ENCODE measurements around the gene STOML1. TPM values are rescaled to one million over a fixed set of nuclear protein-coding genes. Genes with fewer than 3 reads are reported as not detected.

STOML1 gene
- total RNA-seq, 1 experiment from 2014 or later, result 5.4 TPM

- ChIA-PET POLR2A (no interaction called here), CTCF (interaction anchor here (0.6 to 8.2 kb wide), 3 partner anchors 17 to 641 kb away, joined by 3 to 89 read pairs (median 69); no protein-coding TSS in a partner anchor)
- ATAC-seq (no peak), DNase-seq (ENCODE audit: low spot score) (no peak)
- TF ChIP-seq ZNF423 (CRISPR knock-in tag; IDR thresholded peaks at IDR 0.05), result no peak
- TF ChIP-seq NFATC4 (CRISPR knock-in tag; IDR thresholded peaks at IDR 0.05), result no peak
- no peak for TF ChIP-seq PRDM15 (CRISPR knock-in tag; IDR thresholded peaks at IDR 0.05)
- no peak overlapping the region for H3K27ac Mint-ChIP-seq
- peaks cover 19% of the 10 kb centered on the region for H3K4me1 Mint-ChIP-seq
- H3K36me3 Mint-ChIP-seq, result no peaks in the 10 kb centered on the region
- H3K4me3 Mint-ChIP-seq, result peak overlapping the region; percentile 74; the same call in 1 of the 2 replicates
- no peaks in the 10 kb centered on the region for H3K9me3 Mint-ChIP-seq
- H3K27me3 Mint-ChIP-seq (ENCODE audit: low read depth), result peaks cover 18% of the 10 kb centered on the region
These were observed 1.7 kb downstream of the STOML1 start for GRCh38 chr15:73990250-73991005.

DNA sequence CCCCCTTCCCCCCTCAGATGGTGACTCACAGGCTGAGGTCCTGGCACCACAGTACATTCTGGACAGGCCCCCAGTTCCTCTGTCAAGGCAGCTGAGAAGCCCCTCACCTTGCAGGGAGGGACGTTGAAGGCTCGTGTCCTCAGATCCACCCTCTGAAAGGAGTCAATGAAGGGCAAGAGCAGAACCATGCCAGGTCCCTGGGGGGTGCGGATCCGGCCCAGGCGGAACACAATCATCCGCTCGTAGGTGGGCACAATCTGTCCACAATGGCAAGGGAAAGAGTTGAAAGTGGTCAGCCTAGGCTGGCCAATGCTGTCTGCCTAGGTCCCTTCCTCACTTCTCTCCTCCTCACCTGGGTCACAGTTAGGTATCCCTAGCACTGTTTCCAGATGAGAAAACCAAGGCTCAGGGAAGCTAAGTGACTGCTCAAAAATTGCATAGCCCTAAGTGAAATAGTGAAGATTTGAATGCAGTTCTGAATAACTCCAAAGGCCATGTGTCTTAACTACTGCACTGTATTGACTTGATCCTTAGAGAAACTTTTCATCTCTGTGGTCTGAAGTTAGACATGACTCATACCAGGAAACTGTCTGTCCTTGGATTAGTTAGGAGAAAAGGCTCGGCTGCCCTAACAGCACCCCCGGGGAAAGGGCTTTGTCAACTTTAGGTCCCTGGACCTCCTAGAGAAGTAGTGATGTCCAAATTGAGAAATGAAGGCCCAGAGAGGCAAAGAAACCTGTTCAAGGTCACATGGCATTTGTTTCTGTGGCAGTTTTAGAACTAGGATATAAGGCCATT, 2.9 kb downstream of the STOML1 start:
- H3K27ac Mint-ChIP-seq, result no peak overlapping the region

More for the DNA sequence above, 2.9 kb downstream of the STOML1 start:
- POLR2A ChIA-PET, result no interaction called here
- CTCF ChIA-PET, result interaction anchor here (1.0 to 8.2 kb wide), 3 partner anchors 15 to 59 kb away, joined by 3 to 69 read pairs (median 3); no protein-coding TSS in a partner anchor
- DNase-seq (ENCODE audit: low spot score), result no peak
- Mint-ChIP-seq H3K4me3 (no peak overlapping the region), H3K4me1 (peaks cover 11% of the 10 kb centered on the region), H3K27me3 (ENCODE audit: low read depth) (peaks cover 16% of the 10 kb centered on the region), H3K9me3 (no peaks in the 10 kb centered on the region), H3K36me3 (no peaks in the 10 kb centered on the region)
- ATAC-seq, result no peak
- TF ChIP-seq ETV6 (CRISPR knock-in tag; IDR thresholded peaks at IDR 0.05) (no peak), MXD4 (CRISPR knock-in tag; IDR thresholded peaks at IDR 0.05; ENCODE audit: borderline replicate concordance) (no peak), GTF2I (CRISPR knock-in tag; conservative IDR thresholded peaks at IDR 0.05) (no peak), FOXP4 (CRISPR knock-in tag; IDR thresholded peaks at IDR 0.05) (no peak), ZNF532 (CRISPR knock-in tag; IDR thresholded peaks at IDR 0.05; ENCODE audit: borderline replicate concordance) (no peak), ZNF416 (CRISPR knock-in tag; IDR thresholded peaks at IDR 0.05) (no peak)
- TF ChIP-seq, protein P1, sequence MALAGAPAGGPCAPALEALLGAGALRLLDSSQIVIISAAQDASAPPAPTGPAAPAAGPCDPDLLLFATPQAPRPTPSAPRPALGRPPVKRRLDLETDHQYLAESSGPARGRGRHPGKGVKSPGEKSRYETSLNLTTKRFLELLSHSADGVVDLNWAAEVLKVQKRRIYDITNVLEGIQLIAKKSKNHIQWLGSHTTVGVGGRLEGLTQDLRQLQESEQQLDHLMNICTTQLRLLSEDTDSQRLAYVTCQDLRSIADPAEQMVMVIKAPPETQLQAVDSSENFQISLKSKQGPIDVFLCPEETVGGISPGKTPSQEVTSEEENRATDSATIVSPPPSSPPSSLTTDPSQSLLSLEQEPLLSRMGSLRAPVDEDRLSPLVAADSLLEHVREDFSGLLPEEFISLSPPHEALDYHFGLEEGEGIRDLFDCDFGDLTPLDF (CRISPR knock-in tag; IDR thresholded peaks at IDR 0.05), result no peak
- TF ChIP-seq, protein P2, sequence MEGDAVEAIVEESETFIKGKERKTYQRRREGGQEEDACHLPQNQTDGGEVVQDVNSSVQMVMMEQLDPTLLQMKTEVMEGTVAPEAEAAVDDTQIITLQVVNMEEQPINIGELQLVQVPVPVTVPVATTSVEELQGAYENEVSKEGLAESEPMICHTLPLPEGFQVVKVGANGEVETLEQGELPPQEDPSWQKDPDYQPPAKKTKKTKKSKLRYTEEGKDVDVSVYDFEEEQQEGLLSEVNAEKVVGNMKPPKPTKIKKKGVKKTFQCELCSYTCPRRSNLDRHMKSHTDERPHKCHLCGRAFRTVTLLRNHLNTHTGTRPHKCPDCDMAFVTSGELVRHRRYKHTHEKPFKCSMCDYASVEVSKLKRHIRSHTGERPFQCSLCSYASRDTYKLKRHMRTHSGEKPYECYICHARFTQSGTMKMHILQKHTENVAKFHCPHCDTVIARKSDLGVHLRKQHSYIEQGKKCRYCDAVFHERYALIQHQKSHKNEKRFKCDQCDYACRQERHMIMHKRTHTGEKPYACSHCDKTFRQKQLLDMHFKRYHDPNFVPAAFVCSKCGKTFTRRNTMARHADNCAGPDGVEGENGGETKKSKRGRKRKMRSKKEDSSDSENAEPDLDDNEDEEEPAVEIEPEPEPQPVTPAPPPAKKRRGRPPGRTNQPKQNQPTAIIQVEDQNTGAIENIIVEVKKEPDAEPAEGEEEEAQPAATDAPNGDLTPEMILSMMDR (IDR thresholded peaks at IDR 0.05), result no peak

All from WTC11 (cell line).